MV-4-11 (cell line): ENCODE data around the gene DNASE1L1.

Experiments
- DNase-seq: peaks from one replicate; lab custom pipeline; 2025; lab: John Stamatoyannopoulos, UW

DNASE1L1 gene

DNA sequence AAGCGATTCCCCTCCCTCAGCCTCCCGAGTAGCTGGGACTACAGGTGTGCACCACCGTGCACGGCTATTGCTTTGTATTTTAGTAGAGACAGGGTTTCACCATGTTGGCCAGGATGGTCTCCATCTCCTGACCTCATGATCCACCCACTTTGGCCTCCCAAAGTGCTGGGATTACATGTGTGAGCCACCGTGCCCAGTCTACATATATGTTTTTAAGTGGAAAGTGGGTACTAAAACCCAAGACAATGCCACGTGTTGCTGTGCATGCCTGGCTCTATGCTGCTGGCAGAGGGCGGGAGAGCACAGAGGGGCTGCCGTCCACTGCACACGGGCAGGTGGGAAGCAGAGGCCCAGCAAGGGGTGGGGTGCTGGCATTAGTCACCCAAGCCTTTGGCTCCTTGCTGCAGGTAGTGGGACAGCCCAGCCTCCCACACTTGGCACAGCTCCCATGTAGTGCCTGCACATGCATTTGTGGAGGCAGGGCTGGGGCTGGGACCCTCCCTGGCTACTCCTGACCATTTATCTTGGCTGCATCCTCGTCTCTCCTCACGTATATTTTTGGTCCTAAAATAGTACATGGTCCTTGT is 26.5 kb downstream of the DNASE1L1 start:
- no peak for DNase-seq

DNA sequence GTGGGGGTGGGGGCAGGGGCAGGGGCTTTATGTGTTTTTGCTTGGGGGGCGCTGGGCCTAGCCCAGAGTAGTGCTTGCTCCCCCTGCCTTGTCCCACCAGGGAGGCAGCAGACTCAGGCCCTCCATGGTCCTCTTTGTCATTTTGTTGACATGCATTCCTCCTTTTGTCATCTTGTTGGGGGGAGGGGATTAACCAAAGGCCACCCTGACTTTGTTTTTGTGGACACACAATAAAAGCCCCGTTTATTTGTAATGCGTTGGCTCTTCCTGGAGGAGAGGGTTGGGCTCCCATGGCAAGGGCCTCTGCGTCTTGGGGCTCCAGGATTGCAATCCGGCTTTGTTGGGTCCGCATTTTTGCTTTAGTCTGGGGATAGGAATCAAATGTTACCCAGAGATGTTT is 27.8 kb downstream of the DNASE1L1 start:
- DNase-seq = no peak

DNA sequence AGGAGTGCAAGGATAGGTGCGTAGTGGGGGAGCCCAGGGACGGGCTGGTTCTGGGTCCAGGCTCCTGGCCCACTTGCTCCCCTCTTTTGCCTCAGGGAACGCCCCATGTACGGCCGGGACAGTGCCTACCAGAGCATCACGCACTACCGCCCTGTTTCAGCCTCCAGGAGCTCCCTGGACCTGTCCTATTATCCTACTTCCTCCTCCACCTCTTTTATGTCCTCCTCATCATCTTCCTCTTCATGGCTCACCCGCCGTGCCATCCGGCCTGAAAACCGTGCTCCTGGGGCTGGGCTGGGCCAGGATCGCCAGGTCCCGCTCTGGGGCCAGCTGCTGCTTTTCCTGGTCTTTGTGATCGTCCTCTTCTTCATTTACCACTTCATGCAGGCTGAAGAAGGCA is 28.3 kb downstream of the DNASE1L1 start:
- no peak for DNase-seq

DNA sequence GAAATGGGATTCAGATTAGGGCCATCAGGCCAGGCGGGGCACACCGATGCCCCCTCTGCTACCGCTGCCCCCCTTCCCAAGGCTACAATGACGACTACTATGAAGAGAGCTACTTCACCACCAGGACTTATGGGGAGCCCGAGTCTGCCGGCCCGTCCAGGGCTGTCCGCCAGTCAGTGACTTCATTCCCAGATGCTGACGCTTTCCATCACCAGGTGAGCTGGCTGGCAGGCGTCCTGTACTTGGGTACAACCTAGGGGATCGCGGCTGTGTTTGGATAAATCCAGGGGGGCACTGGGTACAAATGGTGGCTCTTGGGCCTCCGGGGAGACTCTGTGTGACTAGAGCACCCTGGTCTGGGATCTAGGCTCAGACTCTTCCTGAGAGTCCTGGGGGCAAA is 28.9 kb downstream of the DNASE1L1 start:
- DNase-seq = no peak

DNA sequence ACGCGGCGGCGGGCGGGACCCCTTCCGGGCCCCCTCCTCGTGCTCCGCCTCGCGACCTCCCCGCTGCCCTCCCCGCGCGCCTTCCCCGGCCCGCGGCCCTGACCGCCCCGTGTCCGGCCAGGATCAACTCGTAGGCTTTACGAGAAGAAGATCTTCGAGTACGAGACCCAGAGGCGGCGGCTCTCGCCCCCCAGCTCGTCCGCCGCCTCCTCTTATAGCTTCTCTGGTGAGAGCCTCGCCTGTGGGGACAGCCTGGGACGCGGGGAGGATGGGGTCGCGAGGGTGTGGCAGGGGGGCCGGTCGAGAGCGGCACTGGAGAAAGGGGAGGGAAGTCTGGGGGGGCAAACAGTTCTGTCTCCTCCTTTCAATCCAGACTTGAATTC is 29.5 kb downstream of the DNASE1L1 start:
- DNase-seq = no peak

DNA sequence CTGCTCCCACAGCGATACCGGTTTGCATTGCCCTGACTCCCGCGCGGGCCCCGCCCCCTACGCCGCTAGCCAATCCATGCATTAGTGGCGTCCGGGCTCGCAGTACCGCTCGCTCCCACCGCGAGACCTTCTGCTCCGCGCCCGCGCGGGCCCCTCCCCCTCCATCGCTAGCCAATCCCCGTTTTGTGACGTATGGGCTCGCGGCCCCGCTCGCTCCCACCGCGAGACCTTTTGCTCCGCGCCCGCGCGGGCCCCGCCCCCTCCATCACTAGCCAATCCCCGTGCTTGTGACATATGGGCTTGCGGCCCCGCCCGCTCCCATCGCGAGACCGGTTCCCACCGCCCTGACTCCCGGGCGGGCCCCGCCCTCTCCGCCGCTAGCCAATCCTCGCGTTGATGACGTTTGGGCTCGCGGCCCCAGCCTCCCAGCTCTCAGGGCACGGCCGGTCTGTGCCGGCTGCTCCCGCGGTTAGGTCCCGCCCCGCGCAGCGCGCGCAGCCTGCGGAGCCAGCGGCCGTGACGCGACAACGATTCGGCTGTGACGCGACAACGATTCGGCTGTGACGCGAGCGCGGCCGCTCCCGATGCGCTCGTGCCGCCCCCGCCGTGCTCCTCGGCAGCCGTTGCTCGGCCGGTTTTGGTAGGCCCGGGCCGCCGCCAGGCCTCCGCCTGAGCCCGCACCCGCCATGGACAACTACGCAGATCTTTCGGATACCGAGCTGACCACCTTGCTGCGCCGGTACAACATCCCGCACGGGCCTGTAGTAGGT is 30.1 kb downstream of the DNASE1L1 start, which contains the start of gene EMD:
TSS of gene EMD (plus strand) at position 497 of the 770 bp plus-strand sequence. CDS start at position 687, 190 bp downstream.
- peak; percentile 99 for DNase-seq

DNA sequence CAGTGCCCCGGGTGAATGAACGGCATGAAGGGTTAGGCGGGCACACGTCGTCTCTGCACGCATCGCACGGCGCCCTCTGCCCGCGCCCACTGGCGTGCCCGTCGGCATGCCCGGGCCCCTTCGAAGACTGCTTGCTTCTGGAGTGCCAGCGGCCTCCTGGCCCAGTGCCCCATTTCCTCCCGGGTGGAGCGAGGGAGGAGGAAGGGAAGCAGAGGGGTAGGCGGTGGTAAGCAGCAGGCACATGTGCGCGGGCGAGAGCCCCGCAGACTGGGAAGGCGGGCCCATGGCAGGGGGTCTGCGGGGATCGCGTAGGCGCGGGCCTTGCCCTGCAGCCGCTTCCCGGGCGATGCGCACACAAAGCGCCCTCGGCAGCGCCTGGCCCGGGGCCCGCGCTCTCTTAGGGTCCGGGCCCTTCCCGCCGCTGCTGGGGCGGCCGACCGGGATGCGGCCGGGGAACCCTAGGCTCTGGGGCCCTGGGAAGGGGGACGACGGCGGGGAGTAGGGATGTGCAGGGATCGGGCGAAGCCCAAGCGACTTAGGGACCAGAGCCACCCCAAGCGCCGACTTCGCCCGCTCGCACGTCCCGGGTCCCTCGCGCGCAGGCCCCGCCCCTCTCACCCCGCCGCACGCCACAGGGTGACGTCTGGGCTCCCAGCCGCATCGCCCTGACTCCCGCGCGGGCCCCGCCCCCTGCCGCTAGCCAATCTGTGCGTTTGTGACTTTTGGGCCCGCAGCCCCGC is 30.8 kb downstream of the DNASE1L1 start:
- no peak for DNase-seq

DNA sequence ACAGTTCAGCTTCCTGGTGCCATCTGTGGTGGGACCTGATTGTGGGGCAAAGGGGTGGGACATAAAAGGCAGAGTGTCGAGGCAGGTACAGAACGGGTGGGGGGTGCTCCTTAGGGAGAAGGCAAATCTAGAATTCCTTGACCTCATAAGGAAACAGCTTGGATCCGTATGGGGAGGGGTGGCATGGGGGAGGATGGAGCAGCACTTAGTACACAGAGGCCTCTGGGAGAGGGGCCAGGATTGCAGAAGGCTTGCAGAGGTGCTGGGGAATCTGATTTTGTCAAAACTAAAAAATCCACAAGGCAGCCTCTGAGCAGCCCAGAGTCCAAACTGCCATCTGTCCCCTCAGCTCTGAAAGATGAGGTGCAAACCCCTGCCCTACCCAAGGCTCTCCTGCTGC is 32.3 kb downstream of the DNASE1L1 start:
- no peak for DNase-seq

DNA sequence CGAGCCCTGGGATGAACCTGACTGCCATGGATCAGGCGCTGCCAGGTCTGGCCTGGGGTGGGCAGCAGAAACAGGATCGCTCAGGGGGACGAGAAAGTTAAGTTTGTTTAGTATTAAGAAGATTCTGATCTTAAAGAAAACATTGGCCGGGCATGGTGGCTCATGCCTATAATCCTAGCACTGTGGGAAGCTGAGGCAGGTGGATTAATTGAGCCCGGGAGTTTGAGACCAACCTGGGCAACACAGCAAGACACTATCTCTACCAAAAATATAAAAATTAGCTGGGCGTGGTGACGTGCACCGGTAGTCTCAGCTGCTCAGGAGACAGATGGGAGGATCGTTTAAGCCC is 33.9 kb downstream of the DNASE1L1 start:
- no peak for DNase-seq

DNA sequence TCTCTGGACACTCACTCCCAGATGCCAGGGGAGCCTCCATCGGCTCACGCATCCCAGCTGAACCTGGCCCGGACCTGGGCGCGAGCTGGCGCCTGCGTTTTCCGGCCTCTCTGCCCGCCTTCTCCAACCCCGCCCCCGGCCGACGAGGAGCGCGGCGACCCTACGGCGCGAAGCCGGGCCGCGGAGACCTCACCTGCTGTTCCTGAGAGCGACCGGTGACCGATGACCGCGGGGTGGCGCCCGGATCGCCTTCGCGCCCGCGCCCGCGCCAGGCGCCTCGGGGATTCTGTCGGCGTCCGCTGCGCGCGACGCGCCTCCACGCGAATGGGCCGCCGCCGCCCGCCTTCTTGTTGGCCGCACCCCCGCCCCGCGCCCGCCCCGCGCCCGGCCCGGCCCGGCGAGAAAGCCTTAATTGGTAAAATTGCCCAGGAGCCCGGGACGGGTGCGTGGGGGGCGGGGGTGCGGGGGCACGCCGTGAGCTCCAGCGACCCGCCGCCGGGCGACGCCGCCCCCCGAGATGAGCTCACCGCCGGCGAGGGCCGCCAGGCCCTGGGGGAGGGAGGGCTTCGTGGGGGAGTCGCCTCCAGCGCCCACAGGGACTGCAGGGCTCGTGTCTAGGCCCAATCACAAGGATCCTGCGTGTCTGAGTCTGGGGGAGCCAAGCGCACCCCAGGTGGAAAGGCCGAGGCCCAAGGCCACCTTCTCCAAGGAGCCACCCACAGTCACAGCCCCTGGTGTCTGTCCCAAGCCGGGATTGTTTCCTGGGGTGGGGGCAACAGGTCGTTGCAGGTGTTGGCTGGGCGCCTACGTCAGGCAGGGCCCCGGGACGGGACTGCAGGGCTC is 34.5 kb downstream of the DNASE1L1 start, which contains the start of gene FLNA:
TSS of gene FLNA (minus strand) at position 322 of the 843 bp plus-strand sequence. CDS start 3,389 bp downstream, outside the sequence.
- DNase-seq = no peak

DNA sequence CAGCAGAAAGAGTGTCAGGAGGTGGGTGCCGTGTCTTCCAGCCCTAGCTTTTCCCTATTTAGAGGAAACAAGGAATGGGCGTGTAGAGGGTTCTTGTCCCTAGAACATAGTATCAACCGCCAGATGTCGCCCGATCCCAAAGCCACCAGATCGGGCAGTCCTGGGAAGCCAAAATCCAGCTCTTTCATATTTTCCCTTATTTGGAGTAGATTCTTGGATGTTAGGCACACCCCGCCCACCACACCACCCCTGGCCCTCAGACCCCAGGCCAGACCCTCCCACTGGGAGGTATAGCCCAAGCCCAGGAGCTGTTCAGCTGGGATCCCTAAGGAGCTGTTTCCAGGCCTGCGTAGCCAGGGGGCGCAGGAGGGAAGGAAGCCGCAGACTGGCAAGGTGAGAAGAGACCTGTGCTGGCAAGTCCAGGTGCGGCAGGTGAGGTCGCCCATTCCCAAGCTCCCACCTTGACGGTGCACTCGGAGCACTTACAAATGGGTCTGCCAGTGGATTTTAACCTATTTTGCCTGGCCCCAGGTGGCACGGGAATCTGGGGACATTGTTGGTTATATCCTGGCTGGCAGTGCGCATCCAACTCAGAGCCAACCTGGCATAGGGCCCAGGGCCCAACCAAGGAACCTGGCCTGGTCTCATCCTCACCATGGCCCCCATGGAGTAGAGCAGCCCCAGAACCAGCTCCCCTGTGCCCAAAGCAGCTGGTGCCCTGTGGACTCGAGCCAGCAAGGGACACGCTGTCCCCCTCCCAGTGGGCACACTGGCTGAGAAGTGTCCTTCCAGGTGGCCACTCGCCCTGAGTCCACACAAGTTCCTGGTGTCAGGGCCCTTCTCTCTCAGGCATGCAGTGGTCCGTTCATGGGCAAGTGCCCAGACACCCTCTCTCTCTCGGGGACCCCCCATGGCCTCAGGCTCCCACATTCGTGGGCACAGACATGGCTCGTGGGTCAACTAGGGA is 35.4 kb downstream of the DNASE1L1 start:
- peak; percentile 22 for DNase-seq

DNA sequence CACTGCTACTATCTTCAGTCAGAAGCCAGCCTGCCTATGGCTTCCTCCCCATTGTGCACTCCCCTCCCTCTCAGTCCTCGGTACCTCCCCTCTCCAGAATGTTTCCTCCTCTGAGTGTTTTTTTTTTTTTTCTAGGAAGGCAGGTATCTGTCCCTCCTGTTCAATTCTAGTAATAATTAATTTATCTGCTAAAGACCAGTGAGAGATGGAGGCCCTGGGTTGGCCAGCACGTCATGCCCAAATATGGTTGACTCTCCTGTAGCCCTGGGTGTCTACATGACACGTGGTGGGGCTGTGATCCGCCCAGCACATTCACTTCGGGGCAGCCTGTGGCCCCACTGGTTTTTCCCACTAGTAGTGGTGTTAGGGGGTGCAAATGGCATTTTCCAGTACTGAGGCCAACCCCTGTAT is 36.4 kb downstream of the DNASE1L1 start:
- no peak for DNase-seq

DNA sequence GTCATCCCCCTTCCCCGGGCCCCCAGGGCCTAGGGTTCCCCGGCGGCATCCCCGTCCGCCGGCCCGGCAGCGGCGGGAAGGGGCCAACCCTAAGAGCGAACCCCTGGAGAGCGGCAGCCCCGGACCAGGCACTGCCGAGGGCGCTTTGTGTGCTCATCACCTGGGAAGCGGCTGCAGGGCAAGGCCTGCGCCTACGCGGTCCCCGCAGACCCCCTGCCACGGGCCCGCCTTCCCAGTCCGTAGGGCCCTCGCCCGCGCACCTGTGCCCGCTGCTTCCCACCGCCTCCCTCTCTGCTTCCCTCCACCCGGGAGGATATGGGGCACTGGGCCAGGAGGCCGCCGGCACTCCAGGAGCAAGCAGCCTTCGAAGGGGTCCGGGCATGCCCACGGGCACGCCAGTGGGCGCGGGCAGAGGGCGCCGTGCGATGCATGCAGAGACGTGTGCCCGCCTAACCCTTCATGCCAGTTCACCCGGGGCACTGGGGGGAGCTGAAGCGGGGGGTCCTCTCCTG is 37.2 kb downstream of the DNASE1L1 start:
- no peak for DNase-seq

DNA sequence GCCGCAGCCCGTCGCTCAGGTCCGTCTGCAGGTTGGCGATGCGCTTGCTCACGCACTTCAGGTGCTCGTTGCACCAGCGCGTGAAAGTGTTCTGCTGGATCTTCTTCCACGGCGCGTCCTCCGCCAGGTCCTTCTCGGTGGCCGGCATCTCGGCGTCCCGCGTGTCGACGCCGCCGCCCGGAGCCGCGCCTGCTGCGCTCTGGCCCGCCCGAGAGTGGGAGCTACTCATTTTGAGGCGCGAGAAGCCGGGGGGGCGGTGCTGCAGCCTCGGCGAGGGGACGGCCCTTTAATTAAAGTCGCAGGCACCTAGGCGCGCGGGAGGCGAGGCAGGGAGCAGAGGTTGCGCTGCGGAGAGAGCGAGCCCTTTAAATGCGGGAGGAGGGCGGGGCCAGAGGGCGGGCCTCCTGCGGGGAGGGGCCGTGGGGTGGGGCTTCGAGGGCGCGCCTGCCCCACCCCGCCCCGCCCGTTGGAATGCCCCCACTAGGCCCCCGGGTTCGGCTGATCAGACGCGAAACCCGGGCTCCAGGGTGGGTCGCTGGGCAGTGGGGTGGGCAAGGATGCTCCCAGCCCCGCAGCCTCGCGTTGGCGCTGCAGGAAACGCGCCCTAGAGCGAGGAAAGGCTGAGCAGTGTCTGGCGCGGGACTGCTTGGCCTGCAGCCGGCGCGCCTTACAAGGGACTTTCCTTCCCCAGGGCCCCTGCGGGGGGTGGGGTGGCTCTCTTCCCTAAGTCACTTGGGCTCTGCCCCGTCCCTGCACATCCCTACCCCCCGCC is 37.9 kb downstream of the DNASE1L1 start:
- peak; percentile 85 for DNase-seq

DNA sequence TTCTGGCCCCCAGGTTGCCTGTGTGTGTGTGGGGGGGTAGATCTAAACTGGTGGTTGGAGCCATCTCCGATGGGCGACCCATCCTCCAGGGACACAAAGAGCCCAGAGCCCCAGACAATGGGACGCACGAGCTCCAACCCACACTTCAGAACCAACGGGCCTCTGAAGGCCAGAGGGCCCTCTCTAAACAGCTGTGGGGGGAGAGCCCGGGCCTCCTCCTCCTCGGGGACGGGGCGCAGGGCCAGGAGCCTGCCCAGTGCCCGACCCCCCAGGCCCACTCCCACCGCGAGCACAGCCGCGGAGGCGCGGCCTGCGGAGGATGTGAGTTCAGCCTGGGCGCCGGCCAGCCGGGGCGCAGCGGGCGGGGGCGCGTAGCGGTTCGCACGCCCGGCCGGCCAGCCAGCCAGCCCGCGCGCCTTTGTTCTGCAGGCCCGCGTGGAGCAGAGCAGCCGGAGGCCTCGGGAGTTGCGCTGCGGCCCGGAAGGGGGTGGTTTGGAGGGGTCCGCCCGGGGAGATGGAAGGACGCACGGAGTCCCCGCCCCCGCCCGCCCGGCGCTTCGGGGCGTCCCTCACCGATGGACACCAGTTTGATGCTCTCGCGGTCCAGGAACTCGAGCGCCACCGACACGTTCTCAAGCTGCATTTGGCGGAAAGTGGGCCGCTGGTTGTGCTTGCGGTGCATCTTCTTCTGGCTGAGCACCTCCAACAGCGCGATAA is 38.6 kb downstream of the DNASE1L1 start:
- no peak for DNase-seq

DNA sequence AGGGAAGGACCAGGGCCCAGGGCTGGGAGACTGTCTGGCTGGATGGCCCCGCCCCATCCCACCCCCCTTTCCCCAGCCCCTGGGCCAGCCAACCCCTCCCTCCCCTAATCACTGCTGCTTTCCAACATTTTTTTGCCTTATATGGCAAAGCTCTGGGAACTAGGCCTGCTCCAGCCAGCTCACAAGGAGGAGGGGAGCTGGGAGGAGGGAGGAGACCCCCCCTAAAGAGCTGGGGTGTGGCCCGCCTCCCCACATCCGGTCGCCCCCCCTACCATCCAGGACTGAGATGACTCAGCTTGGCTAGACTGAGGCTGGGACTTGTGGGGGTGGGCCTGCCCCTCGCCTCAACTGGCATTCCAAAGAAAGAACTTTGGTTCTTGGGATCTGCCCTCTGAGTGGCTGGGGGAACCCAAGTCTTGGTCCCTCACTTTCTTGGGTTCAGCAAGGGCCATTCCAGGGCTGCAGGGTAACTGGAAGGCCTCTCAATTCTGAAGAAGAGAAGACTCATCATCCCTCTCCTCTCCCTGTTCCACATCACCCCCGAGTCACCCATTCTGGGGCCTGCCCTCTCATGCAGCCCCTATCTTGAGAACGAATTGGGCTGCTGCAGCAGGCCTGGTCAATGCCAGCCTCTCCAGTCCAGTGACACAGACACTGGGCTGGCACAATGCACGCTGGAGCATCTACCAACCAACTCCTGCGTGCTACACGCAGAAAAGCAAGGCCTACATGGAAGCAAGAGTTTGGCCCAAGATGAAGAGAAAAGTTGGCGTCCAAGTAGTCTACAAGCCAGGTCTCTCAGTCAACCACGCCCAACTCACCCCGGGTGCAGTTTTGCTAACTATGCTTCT is 39.4 kb downstream of the DNASE1L1 start:
- peak; percentile 56 for DNase-seq

DNA sequence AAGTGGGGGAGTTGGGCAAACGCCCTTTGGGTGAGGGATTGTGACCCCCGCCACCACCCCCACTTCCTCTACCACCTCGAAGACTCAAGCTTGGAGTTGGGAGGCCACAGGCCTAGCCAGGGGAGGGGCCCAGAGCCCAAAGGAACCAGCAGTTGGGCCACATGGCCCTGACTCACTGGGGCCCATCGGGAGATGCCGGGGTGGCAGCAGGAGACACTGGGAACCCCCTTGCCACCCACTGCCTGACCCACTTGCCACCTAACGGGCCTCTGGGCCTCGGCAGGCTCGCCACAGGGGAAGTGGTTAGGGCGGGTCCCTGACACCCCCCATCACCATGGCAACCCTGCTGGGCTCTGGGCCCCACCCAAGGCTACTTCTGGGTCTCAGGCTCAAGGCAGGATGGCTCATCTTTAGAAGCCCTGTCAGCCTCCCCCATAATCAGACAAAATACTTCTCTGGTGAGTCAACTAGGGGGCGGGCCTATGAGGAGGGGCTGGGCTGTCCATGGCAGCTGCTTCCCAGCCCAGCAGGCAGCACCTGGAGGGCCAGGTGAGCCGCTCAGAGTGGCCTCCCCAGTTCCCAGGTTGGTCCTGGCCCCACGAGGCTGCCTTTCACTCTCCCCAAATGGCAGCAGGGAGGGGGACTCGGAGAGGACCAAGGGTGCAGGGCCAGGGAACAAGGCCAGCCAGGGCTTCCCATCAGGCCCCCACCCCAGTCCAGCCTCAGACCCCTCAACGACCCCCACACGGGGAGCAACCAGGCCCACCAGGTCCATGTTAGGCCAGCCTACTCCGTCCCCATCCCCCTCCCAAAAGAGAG is 40.2 kb downstream of the DNASE1L1 start:
- DNase-seq = peak; percentile 97
